Neuronal stem cell (in vitro differentiated cells): ENCODE measurements around the gene CHAD.

ENCODE experiments used
- DNase-seq: peaks from one replicate; pipeline ENCODE4 v3.0.0-alpha.2; 2013; ENCODE audit warnings: low spot score
- H2AFZ ChIP-seq: one replicate; pipeline ENCODE4 v1.6.1; 2013; ENCODE audit warnings: mild to moderate bottlenecking, low read length, inconsistent platforms
- H2AK5ac ChIP-seq: 2 replicates; pipeline ENCODE4 v1.6.1; 2013; ENCODE audit warnings: low read depth, mild to moderate bottlenecking, inconsistent platforms, low read length, moderate library complexity, mixed read lengths
- H2BK120ac ChIP-seq: 2 replicates; pipeline ENCODE4 v1.6.1; 2013; ENCODE audit warnings: low read depth, mild to moderate bottlenecking, inconsistent platforms, low read length, moderate library complexity, mixed read lengths
- H2BK12ac ChIP-seq: one replicate; pipeline ENCODE4 v1.6.1; 2013; ENCODE audit warnings: low read length, inconsistent platforms
- H2BK15ac ChIP-seq: 2 replicates; pipeline ENCODE4 v1.6.1; 2013; ENCODE audit warnings: mild to moderate bottlenecking, low read length, inconsistent platforms, mixed read lengths
- H2BK5ac ChIP-seq: one replicate; pipeline ENCODE4 v1.6.1; 2013; ENCODE audit warnings: inconsistent platforms, mild to moderate bottlenecking, low read length, moderate library complexity
- H3K14ac ChIP-seq: one replicate; pipeline ENCODE4 v1.6.1; 2013; ENCODE audit warnings: low read length, inconsistent platforms
- H3K18ac ChIP-seq: 2 replicates; pipeline ENCODE4 v1.6.1; 2013; ENCODE audit warnings: low read length, inconsistent platforms
- H3K23ac ChIP-seq: 2 replicates; pipeline ENCODE4 v1.6.1; 2013; ENCODE audit warnings: low read depth, mild to moderate bottlenecking, mixed read lengths, low read length, inconsistent platforms; ENCODE audit not compliant: poor library complexity
- H3K27ac ChIP-seq: replicated peaks from 3 replicates; pipeline ENCODE4 v1.5.1; 2013; ENCODE audit warnings: low read length, inconsistent platforms
- H3K27me3 ChIP-seq, 3 experiments: 2 replicates each; pipeline ENCODE4 v1.6.1; 2013; ENCODE audit warnings: low read length in 3 of 3, mild to moderate bottlenecking in 2 of 3, inconsistent platforms in 1 of 3, low read depth in 1 of 3, mixed read lengths in 1 of 3, moderate library complexity in 1 of 3; ENCODE audit not compliant: control insufficient read depth in 3 of 3, insufficient read depth in 3 of 3
- H3K36me3 ChIP-seq, 2 donors: replicated peaks in 1 of 2; 2 replicates each; pipeline ENCODE4 v1.6.1; 2013; ENCODE audit warnings: low read length in 2 of 2; ENCODE audit not compliant: control insufficient read depth in 2 of 2, insufficient read depth in 2 of 2
- H3K4ac ChIP-seq: 2 replicates; pipeline ENCODE4 v1.6.1; 2013; ENCODE audit warnings: inconsistent platforms, mild to moderate bottlenecking, low read length, moderate library complexity
- H3K4me1 ChIP-seq, 2 donors: 1 replicate in 1 of 2; 2 replicates in 1 of 2; pipeline ENCODE4 v1.6.1; 2013; ENCODE audit warnings: low read length in 2 of 2, low read depth in 1 of 2; ENCODE audit not compliant: control insufficient read depth in 2 of 2, insufficient read depth in 1 of 2
- H3K4me2 ChIP-seq: one replicate; pipeline ENCODE4 v1.6.1; 2013; ENCODE audit warnings: mild to moderate bottlenecking, low read length, inconsistent platforms; ENCODE audit not compliant: insufficient read depth, poor library complexity, severe bottlenecking
- H3K4me3 ChIP-seq, 2 donors: 2 replicates each; pipeline ENCODE4 v1.5.1; 2013; ENCODE audit warnings: low read length in 2 of 2, mild to moderate bottlenecking in 2 of 2, inconsistent platforms in 1 of 2, moderate library complexity in 1 of 2
- H3K79me1 ChIP-seq: one replicate; pipeline ENCODE4 v1.6.1; 2013; ENCODE audit warnings: low read depth, mild to moderate bottlenecking, inconsistent platforms, low read length, moderate library complexity
- H3K9ac ChIP-seq: one replicate; pipeline ENCODE4 v1.6.1; 2013; ENCODE audit warnings: mild to moderate bottlenecking, low read depth, low read length, inconsistent platforms; ENCODE audit not compliant: poor library complexity
- H3K9me3 ChIP-seq, 2 donors: replicated peaks in 1 of 2; 2 replicates each; pipeline versions ENCODE3 to v1.6.1; 2013; ENCODE audit warnings: low read length in 2 of 2, mild to moderate bottlenecking in 2 of 2, inconsistent platforms in 1 of 2, low read depth in 1 of 2, mixed read lengths in 1 of 2, moderate library complexity in 1 of 2; ENCODE audit not compliant: control insufficient read depth in 2 of 2, insufficient read depth in 1 of 2
- H4K8ac ChIP-seq: one replicate; pipeline ENCODE4 v1.6.1; 2013; ENCODE audit warnings: low read depth, mild to moderate bottlenecking, inconsistent platforms, low read length, moderate library complexity
- H4K91ac ChIP-seq: one replicate; pipeline ENCODE4 v1.6.1; 2013; ENCODE audit warnings: low read length, low read depth, mild to moderate bottlenecking, inconsistent platforms; ENCODE audit not compliant: poor library complexity
- WGBS, 2 donors: extraction: QIAGEN DNeasy Blood & Tissue Kit; methylation state at CpG; one replicate each; pipeline ENCODE4 v1.1.7; 2013; ENCODE audit warnings: missing lambda C conversion rate in 2 of 2, mixed read lengths in 1 of 2; ENCODE audit not compliant: insufficient read length in 2 of 2, insufficient replicate concordance in 1 of 2; ENCODE audit errors: extremely low coverage in 2 of 2; 5-methylcytosine and 5-hydroxymethylcytosine counted together

The CHAD gene

GRCh38 chr17:50479522-50480141 is 11.0 kb upstream of the CHAD start:
- H3K27ac ChIP-seq = no peak overlapping the region

GRCh38 chr17:50478391-50479381 is 10.0 kb upstream of the CHAD start, which contains the start of gene RSAD1:
RSAD1 (plus strand) TSS chr17:50478860; CDS start chr17:50478885, 25 bp downstream.
- H3K9ac ChIP-seq = peak within 1 kb of the TSS; percentile 64
- peak within 1 kb of the TSS; percentile 62 to 85 for H3K4me3 ChIP-seq
- peak within 1 kb of the TSS; percentile 99 for H3K4me2 ChIP-seq
- peak within 1 kb of the TSS; percentile 60 for H2AK5ac ChIP-seq
- H2BK5ac ChIP-seq = no peak within 1 kb of the TSS
- H3K4me1 ChIP-seq = peaks cover 5 to 7% of the 10 kb centered on the region in 2 donors
- peak; percentile 83 for DNase-seq
- no peaks in the 10 kb centered on the region for H3K79me1 ChIP-seq
- H2BK120ac ChIP-seq = no peak within 1 kb of the TSS
- no peak within 1 kb of the TSS for H4K91ac ChIP-seq
- peak within 1 kb of the TSS; percentile 42 for H3K18ac ChIP-seq
- no peaks in the 10 kb centered on the region for H3K9me3 ChIP-seq
- peak within 1 kb of the TSS; percentile 98 for H2AFZ ChIP-seq
- H3K27ac ChIP-seq = peak within 1 kb of the TSS; percentile 29
- no peak within 1 kb of the TSS for H3K14ac ChIP-seq
- H3K4ac ChIP-seq = no peak within 1 kb of the TSS
- WGBS, 2 donors = no CpG with 5 or more reads among the region's 75 CpGs
- H2BK15ac ChIP-seq = peak within 1 kb of the TSS; percentile 30
- H2BK12ac ChIP-seq = peak within 1 kb of the TSS; percentile 2
- peaks cover 0 to 30% (median 6%) of the 10 kb centered on the region in 3 experiments for H3K27me3 ChIP-seq
- H4K8ac ChIP-seq = no peak within 1 kb of the TSS
- H3K23ac ChIP-seq = no peak within 1 kb of the TSS
- H3K36me3 ChIP-seq = peaks cover 0 to 9% of the 10 kb centered on the region in 2 donors

More at GRCh38 chr17:50479522-50480141, 11.0 kb upstream of the CHAD start:
- Histone ChIP-seq H3K79me1 (no peaks in the 10 kb centered on the region), H2AK5ac (peak overlapping the region; percentile 60), H3K9ac (no peak overlapping the region), H3K4me1 (peaks cover 5 to 7% of the 10 kb centered on the region in 2 donors), H3K4me2 (peak overlapping the region; percentile 99), H2BK12ac (no peak overlapping the region), H4K8ac (no peak overlapping the region), H2BK5ac (no peak overlapping the region), H3K36me3 (peaks cover 0 to 14% of the 10 kb centered on the region in 2 donors), H3K4me3 (peak overlapping the region; percentile 62 to 85), H3K4ac (no peak overlapping the region), H3K23ac (no peak overlapping the region), H3K9me3 (no peaks in the 10 kb centered on the region), H3K27me3 (peaks cover 0 to 21% (median 6%) of the 10 kb centered on the region in 3 experiments), H2BK120ac (no peak overlapping the region), H3K18ac (peak overlapping the region; percentile 35), H2AFZ (peak overlapping the region; percentile 98), H4K91ac (no peak overlapping the region), H2BK15ac (no peak overlapping the region), H3K14ac (peak overlapping the region; percentile 86)
- peak; percentile 46 for DNase-seq
- WGBS, 2 donors = no CpG with 5 or more reads among the region's 19 CpGs

GRCh38 chr17:50477976-50478375 is 9.3 kb upstream of the CHAD start:
- peak overlapping the region in 1 of 2 donors; percentile 62 for H3K4me3 ChIP-seq
- peaks cover 0 to 3% of the 10 kb centered on the region in 2 donors for H3K36me3 ChIP-seq
- no peaks in the 10 kb centered on the region for H3K79me1 ChIP-seq
- no peak for DNase-seq
- H2BK12ac ChIP-seq = peak overlapping the region; percentile 2
- no peak overlapping the region for H3K4me2 ChIP-seq
- no peak overlapping the region for H2BK5ac ChIP-seq
- no peak overlapping the region for H4K91ac ChIP-seq
- H2AFZ ChIP-seq = peak overlapping the region; percentile 98
- H3K27me3 ChIP-seq = peaks cover 0 to 36% (median 6%) of the 10 kb centered on the region in 3 experiments
- H3K4me1 ChIP-seq = peaks cover 5 to 7% of the 10 kb centered on the region in 2 donors
- H3K14ac ChIP-seq = no peak overlapping the region
- no CpG with 5 or more reads among the region's 7 CpGs for WGBS, 2 donors
- no peak overlapping the region for H2BK15ac ChIP-seq
- H2BK120ac ChIP-seq = no peak overlapping the region
- no peak overlapping the region for H4K8ac ChIP-seq
- H3K18ac ChIP-seq = no peak overlapping the region
- no peak overlapping the region for H3K9ac ChIP-seq
- peak overlapping the region; percentile 28 for H2AK5ac ChIP-seq
- no peaks in the 10 kb centered on the region for H3K9me3 ChIP-seq
- H3K27ac ChIP-seq = no peak overlapping the region
- no peak overlapping the region for H3K23ac ChIP-seq
- no peak overlapping the region for H3K4ac ChIP-seq
